NCI-H2196 (cell line): Measurements from ENCODE around the gene CDKN2A.
"Not testable (repeated sequence)": the region's sequence is repeated elsewhere in the genome, so short reads cannot be mapped to it uniquely, and the experiment has no call there.

Experiments used
- DNase-seq: peaks from one replicate; lab custom pipeline; 2025; ENCODE audit not compliant: unreplicated experiment; lab: John Stamatoyannopoulos, UW

The CDKN2A gene

GRCh38 chr9:21982861-21983560 lies 11.2 kb downstream of the CDKN2A start:
- no peak for DNase-seq

GRCh38 chr9:21982391-21982790 lies 11.8 kb downstream of the CDKN2A start:
- DNase-seq, result no peak

- DNase-seq, result no peak
Observed at GRCh38 chr9:21976334-21976875, 17.8 kb downstream of the CDKN2A start.

- DNase-seq, result peak; percentile 87
Observed at GRCh38 chr9:21974722-21975409, 19.3 kb downstream of the CDKN2A start.

- peak; percentile 29 for DNase-seq
Observed at GRCh38 chr9:21974343-21974721, 19.9 kb downstream of the CDKN2A start.

- DNase-seq, result no peak
Observed at GRCh38 chr9:21972361-21972760, 21.8 kb downstream of the CDKN2A start.

- no peak for DNase-seq
Observed at GRCh38 chr9:21970800-21971640, 23.2 kb downstream of the CDKN2A start.

GRCh38 chr9:21969951-21970799 lies 24.0 kb downstream of the CDKN2A start:
- no peak for DNase-seq

GRCh38 chr9:21969011-21969940 lies 24.9 kb downstream of the CDKN2A start:
- no peak for DNase-seq

- no peak for DNase-seq
Observed at GRCh38 chr9:21968331-21969010, 25.7 kb downstream of the CDKN2A start.

GRCh38 chr9:21967702-21968101 lies 26.5 kb downstream of the CDKN2A start:
- no peak for DNase-seq

- no peak for DNase-seq
Observed at GRCh38 chr9:21967169-21967568, 27.0 kb downstream of the CDKN2A start.

- DNase-seq, result no peak
Observed at GRCh38 chr9:21966140-21966851, 27.9 kb downstream of the CDKN2A start.

- DNase-seq, result no peak
Observed at GRCh38 chr9:21965401-21965951, 28.7 kb downstream of the CDKN2A start.

- no peak for DNase-seq
Observed at GRCh38 chr9:21964925-21965385, 29.2 kb downstream of the CDKN2A start.

- DNase-seq, result no peak
Observed at GRCh38 chr9:21961569-21961968, 32.6 kb downstream of the CDKN2A start.

GRCh38 chr9:21959268-21959667 lies 34.9 kb downstream of the CDKN2A start:
- not testable (repeated sequence) for DNase-seq

GRCh38 chr9:21958833-21959232 lies 35.4 kb downstream of the CDKN2A start:
- no peak for DNase-seq
